NCI-H1417 treated with DMSO at 0.1 percent for 48 hours (cell line): ENCODE data around the gene BRI3.

Experiments
- DNase-seq: peaks from one replicate; lab custom pipeline; 2025; lab: John Stamatoyannopoulos, UW

Gene BRI3, protein sequence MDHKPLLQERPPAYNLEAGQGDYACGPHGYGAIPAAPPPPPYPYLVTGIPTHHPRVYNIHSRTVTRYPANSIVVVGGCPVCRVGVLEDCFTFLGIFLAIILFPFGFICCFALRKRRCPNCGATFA

DNA sequence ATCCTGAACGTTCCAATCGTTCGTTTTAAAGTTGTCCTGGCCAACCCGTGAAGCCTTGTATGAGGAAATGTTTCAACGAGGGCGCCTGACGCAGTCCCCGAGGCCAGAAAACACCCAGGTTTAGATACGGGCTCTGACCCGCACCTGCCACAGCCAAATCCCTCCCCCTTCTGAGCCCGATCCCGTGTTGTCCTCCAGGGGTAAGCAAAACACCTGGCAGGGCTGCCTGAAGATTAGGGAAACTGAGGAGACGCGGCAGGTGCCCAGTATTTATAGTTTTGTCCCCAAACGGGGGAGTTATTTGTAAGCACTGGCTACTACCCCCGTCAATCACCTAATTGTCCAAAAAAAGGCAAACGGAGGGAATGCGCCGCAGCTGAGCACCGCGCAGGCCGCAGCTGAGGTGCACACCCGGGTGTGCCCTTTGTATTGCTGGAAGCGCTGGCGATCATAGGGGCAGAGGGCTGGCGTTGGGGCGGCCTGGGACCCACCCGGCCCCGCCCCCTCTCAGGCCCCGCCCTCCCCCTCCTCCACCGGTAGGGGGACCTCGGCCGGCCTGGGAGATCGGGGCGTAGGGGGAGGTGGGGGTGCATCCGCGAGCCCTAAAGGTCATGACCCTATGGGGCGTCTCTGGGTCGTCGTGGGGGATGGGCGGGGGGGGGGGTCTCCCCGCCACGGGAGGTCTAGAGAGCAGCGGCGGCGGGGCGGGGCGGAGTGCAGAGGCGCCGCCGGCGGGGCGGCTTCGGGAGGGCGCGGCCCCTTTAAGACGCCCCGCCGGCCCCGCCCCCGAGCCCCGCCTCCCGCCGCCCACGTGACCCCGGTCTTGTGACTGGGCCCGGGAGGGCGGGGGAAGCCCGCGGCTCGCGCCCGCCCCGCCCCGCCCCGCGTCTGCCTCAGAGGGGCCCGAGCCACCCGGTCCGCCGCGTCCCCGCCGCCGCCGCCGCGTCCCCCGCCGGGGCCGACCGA, at the start of gene BRI3:
Gene BRI3 (plus strand): TSS at position 896 of the 966 bp plus-strand sequence. CDS start 110 bp downstream, outside the sequence.
- peak; percentile 69 for DNase-seq

DNA sequence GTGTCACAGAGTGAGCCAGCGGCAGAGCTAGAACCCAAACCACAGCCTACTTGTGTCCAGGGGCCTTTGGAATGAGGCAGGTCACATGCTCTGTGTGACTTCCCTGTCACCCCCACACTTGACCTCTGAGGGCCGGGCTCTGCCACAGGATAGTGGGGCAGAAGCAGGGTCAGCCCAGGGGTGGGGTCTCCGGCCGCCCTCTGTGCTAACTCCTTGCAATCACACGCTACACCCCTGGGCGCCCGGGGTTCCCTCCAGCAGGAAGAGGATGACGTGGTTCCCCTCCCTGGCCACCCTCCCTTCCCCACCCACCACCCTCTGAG, 49.3 kb upstream of the BRI3 start:
- no peak for DNase-seq

DNA sequence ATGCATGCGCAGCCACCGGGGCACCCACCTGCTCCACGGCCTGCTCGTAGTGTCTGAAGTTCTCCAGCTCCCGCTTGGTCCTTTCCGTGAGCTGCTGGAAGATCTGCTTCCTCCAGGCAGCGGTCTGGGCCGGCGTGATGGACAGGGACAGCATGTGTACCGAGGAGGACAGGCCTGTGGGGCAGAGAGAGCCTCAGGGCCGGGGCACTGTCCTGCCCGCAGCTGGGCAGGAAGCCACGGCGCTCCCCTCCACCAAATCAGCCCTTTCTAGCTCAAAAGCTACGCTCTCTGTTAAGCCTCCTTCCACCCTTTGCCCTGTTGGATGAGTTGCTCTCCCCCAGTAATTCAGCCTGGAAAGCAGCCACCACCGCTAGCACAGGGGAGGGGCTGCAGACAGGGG, 48.7 kb upstream of the BRI3 start:
- no peak for DNase-seq

DNA sequence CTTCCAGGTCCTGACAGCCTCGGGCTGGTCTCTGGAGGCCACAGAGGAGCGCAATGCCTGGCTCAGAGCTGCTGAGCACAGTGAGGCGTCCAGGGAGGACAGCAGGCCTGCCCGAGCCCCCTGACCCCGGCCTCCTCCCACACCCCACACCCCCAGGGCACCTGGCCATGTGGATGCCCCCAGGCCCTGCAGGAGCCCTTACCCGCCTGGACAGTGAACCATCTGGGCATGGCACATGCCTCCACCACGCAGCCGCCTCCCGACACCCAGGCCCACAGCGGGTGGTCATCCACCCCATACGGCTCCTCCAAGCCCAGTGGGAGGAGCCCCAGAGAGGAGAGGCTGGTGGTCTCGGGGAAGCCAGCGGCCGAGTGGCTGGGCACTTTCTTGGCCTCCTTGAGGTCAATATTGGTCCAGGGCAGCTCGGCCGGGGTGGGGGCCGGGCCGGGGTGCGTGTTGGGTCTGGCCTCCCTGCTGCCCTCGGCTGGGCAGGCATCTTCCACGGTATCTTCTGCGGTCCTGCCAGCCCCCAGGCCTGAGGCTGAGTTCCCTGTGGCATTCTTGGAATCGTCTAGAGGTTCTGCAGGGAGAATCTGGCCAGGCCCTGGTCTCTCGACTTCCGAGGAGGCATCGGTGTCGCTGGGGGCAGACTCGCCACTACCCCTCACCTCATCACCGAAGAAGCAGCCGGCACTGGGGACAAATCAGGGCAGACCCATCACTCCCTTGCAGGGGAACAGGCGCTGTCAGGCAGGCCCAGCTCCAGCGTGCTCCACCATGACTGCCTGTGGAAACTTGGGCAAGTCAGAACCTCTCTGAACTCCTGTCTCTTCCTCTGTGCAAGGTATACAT, 48.0 kb upstream of the BRI3 start:
- DNase-seq, result no peak

DNA sequence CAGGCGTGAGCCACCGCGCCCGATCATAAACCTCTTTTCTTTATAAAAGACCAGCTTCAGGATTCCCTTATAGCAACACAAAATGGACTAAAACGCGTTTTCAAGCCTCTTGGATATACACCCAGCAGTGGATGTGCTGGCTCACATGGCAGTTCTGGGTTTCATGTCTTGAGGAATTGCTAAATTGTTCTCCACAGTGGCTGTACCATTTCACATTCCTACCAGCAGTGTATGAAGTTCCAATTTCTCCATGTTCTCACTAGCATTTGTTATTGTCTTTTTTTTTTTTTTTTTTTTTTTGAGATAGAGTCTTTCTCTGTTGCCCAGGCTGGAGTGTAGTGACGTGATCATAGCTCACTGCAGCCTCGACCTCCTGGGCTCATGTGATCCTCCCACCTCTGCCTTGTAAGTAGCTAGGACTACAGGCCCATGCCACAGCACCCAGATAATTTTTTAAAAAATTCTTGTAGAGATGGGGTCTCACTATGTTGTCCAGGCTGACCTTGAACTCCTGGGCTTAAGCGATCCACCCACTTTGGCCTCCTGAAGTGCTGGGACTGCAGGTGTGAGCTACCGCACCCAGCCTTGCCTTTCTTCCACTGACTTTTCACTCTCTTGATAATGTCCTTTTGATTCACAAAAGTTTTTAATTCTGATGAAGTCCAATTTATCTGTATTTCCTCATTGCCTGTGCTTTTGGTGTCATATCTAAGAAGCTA, 46.9 kb upstream of the BRI3 start:
- DNase-seq, result no peak

DNA sequence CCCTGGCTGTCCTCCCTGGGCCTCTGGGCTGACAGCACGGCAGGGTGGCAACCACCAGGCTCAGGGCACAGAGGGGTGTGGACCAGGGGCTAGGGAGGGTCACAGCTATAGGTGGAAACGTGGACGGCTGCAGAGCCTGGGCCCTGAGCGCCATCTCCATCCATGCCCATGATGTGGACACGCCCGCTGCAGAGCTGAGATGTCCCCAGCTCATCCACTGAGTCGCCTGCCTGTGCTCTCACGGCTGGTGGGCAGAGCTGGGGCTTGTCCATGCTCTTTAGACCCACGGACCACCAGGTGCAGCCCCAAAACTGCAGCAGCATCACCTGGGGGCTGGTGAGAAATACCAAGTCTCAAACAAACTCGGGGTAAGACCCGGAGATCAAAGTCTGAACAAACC, 45.6 kb upstream of the BRI3 start:
- DNase-seq, result no peak

DNA sequence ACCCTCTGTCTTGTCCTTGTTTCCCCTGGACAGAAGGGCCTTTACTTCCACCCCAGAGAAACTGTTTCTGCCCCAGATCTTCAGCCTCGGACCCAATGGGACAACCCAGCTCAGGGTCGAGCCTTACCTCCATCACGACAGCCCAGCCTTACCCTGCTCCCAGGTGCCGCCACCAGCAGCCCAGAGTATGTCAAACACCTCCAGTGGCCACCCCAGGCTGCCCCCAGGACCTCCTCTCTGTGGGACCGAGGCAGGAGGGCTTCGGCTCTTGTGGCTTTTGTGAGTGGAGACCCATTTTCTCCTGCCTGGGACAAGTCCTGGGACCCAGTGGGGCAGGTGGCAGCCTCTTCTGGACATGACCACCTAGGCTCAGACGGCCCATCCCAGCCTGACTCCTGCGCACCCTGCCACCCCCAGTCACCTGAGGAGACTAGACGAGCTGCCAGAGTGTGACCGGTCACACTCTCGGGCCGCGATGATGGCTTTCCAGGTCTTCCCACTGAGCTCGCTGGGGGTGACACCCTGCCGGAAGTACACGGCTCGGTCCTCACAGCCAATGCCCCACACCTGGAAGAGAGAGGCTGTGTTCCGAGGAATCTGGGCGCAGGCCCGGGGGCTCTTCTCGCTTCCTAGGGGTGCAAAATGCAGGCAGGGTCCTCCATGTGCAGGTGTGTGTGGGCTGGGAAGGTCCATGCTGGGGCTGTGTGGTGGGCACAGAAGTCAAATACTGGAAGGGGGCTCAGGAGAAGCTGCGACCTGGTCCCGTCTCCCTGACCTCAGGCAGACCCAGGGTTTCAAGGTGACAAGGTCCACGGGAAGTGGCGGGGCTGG, 44.9 kb upstream of the BRI3 start:
- no peak for DNase-seq

DNA sequence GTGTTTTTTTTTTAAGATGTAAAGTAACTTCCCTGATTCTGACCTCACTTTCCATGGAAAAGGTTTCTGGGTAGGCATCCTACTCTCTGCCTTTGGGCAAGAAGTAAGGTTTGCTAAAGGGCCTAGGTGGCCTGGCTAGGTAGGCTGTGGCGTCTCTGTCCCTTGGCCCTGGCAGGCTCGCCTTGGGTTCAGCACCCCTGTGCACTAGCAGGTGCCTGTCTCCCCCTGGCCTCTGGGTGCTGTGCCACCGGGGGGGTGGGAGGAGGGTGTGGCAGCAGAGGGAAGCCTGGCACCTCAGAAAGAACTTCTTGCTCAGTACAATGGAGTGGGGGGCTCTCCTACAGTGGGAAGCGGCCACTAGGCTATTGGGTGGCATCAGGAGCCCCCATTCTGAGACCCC, 43.4 kb upstream of the BRI3 start:
- DNase-seq, result no peak

DNA sequence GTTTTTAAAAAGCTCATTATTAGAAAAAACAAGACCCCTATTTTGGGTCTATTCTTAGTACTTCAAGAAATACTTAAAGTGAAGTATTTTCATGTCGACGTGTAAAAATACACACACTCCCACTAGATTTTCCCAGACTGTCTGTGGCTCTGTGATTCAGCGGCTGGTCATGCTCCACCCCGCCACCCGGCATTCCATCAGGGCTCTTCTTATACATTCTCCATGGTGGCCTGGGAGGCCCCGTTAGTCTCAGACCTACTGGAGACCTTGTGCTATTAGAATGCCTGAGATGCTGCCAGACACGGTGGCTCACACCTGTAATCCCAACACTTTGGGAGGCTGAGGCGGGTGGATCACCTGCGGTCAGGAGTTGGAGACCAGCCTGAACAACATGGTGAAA, 42.5 kb upstream of the BRI3 start:
- no peak for DNase-seq

DNA sequence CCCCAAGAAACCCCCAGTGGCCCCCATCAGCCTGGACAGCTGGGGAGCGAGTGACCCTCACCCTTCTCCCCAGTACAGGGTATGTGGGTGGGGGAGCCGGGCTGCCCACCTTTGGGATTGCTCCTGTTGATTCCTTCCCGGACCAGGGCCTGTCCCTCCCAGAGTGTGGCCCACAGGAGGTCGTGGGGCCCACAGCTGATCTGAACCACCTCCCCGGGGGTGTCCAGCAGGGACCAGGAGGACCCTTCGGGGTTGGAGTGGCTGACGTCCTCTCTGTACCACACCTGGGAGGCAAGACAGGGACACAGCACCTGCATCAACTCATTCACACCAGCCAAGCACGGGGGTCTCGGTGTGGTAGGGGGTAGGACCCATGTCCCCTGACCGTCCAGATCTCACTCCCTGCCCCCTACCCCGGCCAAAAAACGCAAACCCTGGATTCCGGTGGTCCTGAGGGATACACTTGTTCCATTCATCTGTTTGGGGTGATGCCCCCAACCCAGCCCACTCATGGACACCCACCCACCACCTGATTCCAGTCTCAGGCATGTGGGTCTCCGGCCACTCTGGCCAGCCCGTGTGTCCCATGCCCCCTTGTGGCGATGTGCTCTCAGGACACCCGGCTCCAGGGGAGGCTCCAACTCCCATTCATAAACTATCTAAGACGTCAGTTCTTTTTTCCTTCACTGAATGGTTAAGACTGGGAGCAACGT, 40.4 kb upstream of the BRI3 start:
- DNase-seq, result no peak

DNA sequence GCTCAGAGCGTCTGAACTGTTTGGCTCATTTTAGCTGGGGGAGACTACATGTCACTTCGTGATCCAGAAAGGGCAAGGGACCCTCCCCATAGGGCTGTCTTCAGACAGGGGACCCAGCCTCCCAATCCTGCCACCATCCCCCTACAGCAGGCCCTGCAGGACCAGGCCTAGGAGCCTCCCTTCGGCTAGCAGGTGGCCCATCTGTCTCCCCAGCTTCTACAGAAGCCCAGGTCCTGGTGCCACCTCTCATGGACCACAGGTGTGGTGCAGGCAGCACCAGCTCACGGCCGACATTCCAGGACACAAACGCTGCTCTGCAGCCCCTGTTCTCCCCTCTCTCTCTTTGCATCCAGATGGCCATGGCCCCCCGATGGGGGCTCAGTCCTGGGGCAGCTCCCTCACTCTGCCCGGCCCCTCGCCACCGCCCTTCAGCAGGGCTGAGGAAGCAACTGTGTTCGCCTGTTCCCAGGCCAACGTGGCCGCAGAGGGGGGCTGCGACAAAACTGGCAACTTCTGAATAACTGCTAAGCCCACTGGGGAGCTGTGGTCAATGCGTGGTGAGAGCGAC, 39.7 kb upstream of the BRI3 start:
- DNase-seq, result no peak

DNA sequence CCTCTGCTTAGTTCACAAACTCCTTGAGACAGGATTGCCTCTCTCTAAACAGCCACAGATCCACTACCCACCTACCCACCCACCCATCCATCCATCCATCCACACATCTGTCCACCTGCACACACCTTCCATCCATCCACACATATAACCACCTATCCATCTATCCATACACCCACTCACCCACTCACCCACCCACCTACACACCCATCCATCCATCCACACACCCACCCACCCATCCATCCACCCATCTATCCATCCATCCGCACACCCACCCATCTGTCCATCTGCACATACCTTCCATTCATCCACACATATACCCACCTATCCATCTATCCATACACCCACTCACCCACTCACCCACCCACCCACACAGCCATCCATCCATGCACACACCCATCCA, 39.1 kb upstream of the BRI3 start:
- DNase-seq, result no peak

DNA sequence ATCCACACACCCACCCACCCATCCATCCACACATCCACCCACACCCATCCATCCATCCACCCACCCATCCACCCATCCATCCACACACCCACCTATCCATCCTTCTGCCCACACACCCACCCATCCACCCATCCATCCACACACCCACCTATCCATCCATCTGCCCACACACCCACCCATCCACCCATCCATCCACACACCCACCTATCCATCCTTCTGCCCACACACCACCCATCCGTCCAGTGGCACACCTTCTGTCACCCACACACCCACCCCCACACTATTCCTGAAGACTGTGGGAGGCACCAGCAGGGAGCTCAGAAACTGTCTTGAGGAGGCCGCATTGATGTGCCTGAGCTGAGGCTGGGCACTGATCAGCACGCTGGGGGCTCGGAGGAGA, 38.6 kb upstream of the BRI3 start:
- no peak for DNase-seq

DNA sequence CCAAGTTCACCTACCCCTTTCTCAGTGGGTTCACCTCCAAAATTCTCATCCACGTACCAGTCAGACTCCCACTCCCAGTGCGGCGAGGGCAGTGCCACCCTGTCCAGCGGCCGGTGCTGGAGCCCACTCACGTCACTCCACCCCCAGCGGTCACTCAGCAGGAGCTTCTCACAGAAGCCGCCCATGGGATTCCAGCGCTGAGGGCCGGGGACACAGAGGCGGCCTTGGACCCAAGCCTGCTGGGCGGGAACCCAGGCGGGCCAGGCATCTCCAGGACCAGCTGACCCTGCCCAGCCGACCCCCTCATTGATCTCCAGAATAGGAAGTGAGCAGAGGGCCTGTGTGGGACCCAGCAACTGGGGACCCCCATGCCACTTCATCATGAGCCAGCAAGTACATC, 36.6 kb upstream of the BRI3 start:
- no peak for DNase-seq

DNA sequence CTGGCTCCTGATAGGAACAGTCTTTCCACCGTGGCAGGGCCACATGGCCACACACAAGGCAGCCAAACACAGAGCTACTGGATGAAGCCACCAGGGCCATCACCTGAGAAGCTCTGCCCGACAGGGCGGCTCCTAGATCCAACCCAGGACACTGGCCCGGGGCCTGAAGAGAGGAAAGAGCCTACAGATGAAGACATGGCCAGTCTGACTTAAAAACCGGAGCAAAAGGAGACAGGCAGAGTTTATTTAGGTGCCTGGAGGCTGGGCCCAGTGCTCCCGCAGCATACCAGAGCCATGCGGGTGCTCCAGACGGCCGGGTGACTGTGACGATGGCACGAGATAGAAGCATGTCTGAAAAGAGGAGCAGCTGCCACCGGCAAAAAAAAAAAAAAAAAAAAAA, 33.3 kb upstream of the BRI3 start:
- no peak for DNase-seq

DNA sequence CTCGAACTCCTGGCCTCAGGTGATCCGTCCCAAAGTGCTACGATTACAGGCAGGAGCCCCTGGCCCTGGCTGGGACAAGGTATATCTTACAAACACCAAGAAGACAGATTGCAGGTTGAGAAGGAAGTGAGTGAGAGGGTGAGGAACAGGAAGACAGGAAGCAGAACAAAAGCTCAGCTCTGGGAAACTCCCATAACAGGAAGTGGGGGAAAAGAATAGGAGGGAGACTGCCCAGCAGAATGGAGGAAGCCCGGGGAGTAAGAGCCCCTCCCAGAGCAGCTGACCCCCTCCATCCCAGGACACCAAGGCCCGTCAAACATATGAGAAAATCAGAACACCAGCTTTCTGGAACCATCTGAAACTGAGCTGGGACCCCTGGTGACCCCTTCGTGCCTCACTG, 32.4 kb upstream of the BRI3 start:
- DNase-seq, result no peak

DNA sequence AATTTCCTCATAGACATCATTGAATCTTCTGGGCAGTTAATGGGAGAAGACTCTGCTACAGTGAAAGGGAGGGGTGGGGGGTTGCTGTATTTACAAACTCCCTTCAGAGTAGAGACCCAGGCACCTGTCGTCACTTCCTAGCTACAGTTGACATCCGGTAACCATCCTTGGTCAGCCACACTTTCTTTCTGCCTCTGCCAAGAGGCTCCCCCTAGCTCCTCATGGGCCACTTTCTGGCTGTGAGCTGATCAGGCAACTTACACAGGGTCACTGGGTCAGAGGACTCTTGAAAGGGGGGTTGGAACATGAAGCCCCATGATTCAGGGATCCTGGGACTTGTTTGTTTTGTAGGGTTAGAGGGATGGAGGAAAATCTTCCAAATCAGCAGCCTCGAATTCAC, 30.7 kb upstream of the BRI3 start:
- DNase-seq, result no peak

DNA sequence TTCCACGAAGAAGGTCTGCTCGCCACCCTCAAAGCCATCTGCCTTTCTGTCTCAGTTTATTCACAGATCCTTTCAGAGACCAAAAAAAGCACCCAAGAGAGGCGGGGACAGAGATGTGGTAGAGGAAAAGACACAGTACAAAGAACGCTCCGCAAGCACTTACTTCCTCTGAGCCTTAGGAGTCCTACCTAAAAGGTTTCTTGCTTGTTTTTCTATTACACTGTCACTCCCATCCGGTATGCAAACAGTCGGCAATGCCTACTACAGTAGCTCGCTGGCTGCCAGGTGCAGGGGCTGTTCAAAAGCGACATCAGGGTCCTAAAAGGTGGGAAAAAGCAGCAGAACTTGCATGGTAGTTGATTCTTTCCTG, 30.3 kb upstream of the BRI3 start:
- no peak for DNase-seq

DNA sequence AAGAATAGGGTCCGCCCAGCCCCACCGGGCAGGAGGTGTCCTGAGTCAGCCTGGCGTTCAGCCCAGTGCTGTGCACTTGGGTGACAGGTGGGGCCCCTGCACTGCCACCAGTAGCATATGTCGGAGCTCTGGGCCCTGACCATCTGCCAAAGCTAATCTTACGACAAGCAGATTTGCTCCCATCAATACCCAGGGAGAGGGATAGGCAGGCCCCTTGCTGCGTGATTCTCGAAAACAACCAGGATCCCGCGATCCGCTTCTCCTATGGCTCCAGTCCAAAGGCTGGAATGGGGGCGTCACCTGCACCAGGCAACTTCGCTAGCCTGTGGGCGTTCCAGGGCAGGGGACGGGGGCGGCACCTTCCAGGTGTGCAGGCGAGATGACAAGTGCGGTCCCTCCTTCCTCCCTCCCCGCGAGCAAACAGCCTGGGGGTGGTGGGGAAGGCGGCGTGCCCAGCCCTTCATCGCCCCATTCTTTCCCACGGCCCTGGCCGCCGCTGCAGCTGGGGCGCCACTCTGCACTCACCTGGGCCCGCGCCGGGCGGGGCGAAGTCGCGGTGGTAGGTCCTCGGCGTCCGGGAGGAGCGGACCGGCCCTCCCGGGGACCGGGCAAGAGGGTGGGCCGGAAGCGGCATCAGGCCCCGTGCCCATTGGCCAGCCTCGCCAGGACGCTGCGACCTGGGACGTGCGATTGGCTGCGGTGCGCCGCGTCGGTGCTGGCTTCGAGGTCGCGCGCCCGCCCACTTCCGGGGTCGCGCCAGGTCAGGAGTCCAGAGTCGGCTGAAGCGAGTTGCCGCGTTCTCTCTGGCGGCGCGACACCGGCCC, 29.7 kb upstream of the BRI3 start, which contains the start of gene TECPR1:
Gene TECPR1 (minus strand): TSS at position 632 of the 824 bp plus-strand sequence. CDS start 6,086 bp downstream, outside the sequence.
- DNase-seq, result peak; percentile 61
